Esophagus (tissue), 2 donors: ENCODE data around the gene CHIA. TPM values are rescaled to one million over a fixed set of nuclear protein-coding genes. Genes with fewer than 3 reads are reported as not detected.
"Not testable (repeated sequence)": the region's sequence is repeated elsewhere in the genome, so short reads cannot be mapped to it uniquely, and the experiment has no call there.

Source experiments
- H3K27ac ChIP-seq, 2 donors: one replicate each; pipeline ENCODE4 v1.5.1; 2013; ENCODE audit warnings: low read depth in 2 of 2, mild to moderate bottlenecking in 2 of 2, inconsistent platforms in 1 of 2, low read length in 1 of 2, moderate library complexity in 1 of 2
- H3K27me3 ChIP-seq, 2 donors: one replicate each; pipeline ENCODE4 v1.6.1; 2013; ENCODE audit warnings: low read length in 2 of 2, control low read depth in 1 of 2, mild to moderate bottlenecking in 1 of 2; ENCODE audit not compliant: insufficient read depth in 2 of 2, control insufficient read depth in 1 of 2
- H3K36me3 ChIP-seq, 2 donors: one replicate each; pipeline ENCODE4 v1.6.1; 2013; ENCODE audit warnings: low read length in 1 of 2; ENCODE audit not compliant: control insufficient read depth in 2 of 2, insufficient read depth in 2 of 2
- H3K4me1 ChIP-seq, 2 donors: one replicate each; pipeline ENCODE4 v1.6.1; 2013; ENCODE audit warnings: low read length in 1 of 2; ENCODE audit not compliant: control insufficient read depth in 2 of 2, insufficient read depth in 2 of 2
- H3K4me3 ChIP-seq, 2 donors: one replicate each; pipeline ENCODE4 v1.5.1; 2013; ENCODE audit warnings: low read length in 2 of 2, mild to moderate bottlenecking in 2 of 2, low read depth in 1 of 2, moderate library complexity in 1 of 2
- H3K9me3 ChIP-seq, 2 donors: one replicate each; pipeline ENCODE4 v1.6.1; 2013; ENCODE audit warnings: mild to moderate bottlenecking in 2 of 2, low read depth in 1 of 2, low read length in 1 of 2, moderate library complexity in 1 of 2; ENCODE audit not compliant: control insufficient read depth in 2 of 2, insufficient read depth in 1 of 2
- WGBS, 2 donors: extraction: QIAGEN DNeasy Blood & Tissue Kit; methylation state at CpG; one replicate each; pipeline ENCODE4 v1.1.7; 2013; 5-methylcytosine and 5-hydroxymethylcytosine counted together
- polyA plus RNA-seq, 2 donors: library from polyadenylated mRNA; stranded (reverse); fragments of 200-250 nt; gene quantifications; one replicate each; pipeline ENCODE4 v1.2.3, GENCODE V29; 2013
- donor health status: healthy with polysubstance abuse.
- donor health status: Bipolar disorder and iron deficiency.

The CHIA gene
- polyA plus RNA-seq, 2 donors, result 0.06 TPM; not detected in 1

DNA sequence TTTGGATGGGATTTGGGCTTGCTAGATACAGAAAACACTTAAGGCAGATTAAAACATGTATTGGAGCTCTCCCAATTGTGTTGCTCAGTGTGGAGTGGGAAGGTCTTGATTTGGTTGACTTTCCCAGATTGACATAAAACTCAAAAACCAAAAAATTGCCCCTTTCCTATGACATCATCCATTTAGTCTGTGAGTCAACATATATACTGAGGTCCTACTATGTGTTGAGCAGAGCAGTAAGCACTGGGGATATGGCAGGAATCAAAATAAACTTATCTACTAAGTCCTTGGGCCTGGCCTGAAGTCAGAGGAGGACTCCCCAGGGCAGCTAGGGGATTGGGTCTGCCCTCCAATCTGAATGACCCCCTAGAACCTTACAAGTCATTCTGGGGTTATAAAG is 61.0 kb downstream of the CHIA start:
- no peaks in the 10 kb centered on the region for H3K36me3 ChIP-seq
- no peak overlapping the region for H3K27ac ChIP-seq
- H3K4me3 ChIP-seq, result no peak overlapping the region
- peaks cover 0 to 2% of the 10 kb centered on the region in 2 donors for H3K4me1 ChIP-seq
- H3K9me3 ChIP-seq, result no peaks in the 10 kb centered on the region
- no peaks in the 10 kb centered on the region for H3K27me3 ChIP-seq

- Histone ChIP-seq H3K4me3 (no peak overlapping the region), H3K36me3 (no peaks in the 10 kb centered on the region), H3K9me3 (no peaks in the 10 kb centered on the region), H3K27me3 (no peaks in the 10 kb centered on the region), H3K27ac (no peak overlapping the region), H3K4me1 (no peaks in the 10 kb centered on the region)
These were observed 63.9 kb downstream of the CHIA start for GRCh38 chr1:111354584-111354983.

DNA sequence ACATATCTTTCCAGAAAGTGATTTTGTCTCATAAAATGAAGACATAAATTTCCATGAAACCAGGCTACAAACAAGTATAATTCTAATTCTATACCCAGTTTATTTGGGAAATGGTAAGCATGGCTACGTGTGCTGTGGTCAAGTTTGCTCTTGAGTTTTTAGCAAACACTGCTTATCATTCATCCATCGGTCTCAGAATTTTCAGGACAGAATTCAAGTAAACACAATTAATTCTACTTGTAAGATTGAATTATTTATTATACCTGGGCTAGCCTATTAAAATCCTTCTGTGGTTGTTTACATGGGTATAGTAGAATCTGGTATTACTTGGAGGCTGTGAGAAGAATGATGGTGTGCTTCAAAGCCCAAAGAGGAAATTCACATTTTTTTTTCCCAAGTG is 68.3 kb downstream of the CHIA start:
- H3K4me1 ChIP-seq, result no peaks in the 10 kb centered on the region
- no peak overlapping the region for H3K4me3 ChIP-seq
- no peak overlapping the region for H3K27ac ChIP-seq
- H3K9me3 ChIP-seq, result no peaks in the 10 kb centered on the region
- H3K36me3 ChIP-seq, result no peaks in the 10 kb centered on the region
- H3K27me3 ChIP-seq, result no peaks in the 10 kb centered on the region
- WGBS, 2 donors, result 77 to 84% methylated on average over 2 of the region's 2 CpGs

GRCh38 chr1:111359376-111359775 is 68.7 kb downstream of the CHIA start:
- Histone ChIP-seq H3K27ac (no peak overlapping the region), H3K36me3 (no peaks in the 10 kb centered on the region), H3K9me3 (no peaks in the 10 kb centered on the region), H3K4me1 (no peaks in the 10 kb centered on the region), H3K27me3 (no peaks in the 10 kb centered on the region), H3K4me3 (no peak overlapping the region)
- 94 to 98% methylated on average over 3 of the region's 3 CpGs for WGBS, 2 donors

DNA sequence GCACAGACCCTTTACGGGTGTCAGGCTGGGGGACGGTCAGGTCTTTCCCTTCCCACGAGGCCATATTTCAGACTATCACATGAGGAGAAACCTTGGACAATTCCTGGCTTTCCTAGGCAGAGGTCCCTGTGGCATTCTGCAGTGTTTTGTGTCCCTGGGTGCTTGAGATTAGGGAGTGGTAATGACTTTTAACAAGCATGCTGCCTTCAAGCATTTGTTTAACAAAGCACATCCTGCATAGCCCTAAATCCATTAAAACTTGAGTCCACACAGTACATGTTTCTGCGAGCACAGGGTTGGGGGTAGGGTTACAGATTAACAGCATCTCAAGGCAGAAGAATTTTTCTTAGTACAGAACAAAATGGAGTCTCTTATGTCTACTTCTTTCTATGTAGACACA is 69.6 kb downstream of the CHIA start:
- not testable (repeated sequence) for H3K27me3 ChIP-seq, H3K36me3 ChIP-seq, H3K9me3 ChIP-seq, H3K4me1 ChIP-seq, H3K4me3 ChIP-seq, H3K27ac ChIP-seq
- 44 to 66% methylated on average over 4 of the region's 4 CpGs for WGBS, 2 donors

GRCh38 chr1:111361761-111362160 is 71.1 kb downstream of the CHIA start:
- H3K9me3 ChIP-seq, result no peaks in the 10 kb centered on the region
- H3K4me1 ChIP-seq, result no peaks in the 10 kb centered on the region
- no peak overlapping the region for H3K4me3 ChIP-seq
- H3K27ac ChIP-seq, result no peak overlapping the region
- no peaks in the 10 kb centered on the region for H3K27me3 ChIP-seq
- no peaks in the 10 kb centered on the region for H3K36me3 ChIP-seq
- 85 to 88% methylated on average over 9 of the region's 9 CpGs for WGBS, 2 donors

DNA sequence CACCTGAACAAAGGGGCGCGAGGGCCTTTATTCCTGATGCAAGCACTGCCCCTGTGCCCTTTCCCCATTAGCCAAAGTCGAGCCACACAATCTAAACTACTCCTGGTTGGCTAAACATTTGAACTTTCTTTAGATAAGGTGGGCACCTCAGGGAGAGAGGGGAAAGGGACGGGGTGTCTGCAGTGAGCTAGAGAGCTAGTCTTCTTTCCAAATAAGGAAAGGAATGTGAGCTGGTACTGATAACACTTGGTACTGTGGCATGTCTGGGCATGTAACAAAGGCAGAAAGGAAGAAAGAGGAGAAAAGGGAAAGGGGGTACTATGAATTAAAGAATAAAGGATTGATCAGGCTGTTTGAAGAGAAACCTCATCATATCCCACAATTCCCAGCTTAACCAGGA is 74.0 kb downstream of the CHIA start:
- Histone ChIP-seq H3K27ac (no peak overlapping the region), H3K4me1 (no peaks in the 10 kb centered on the region), H3K27me3 (no peaks in the 10 kb centered on the region), H3K4me3 (no peak overlapping the region), H3K9me3 (no peaks in the 10 kb centered on the region), H3K36me3 (no peaks in the 10 kb centered on the region)
- WGBS, 2 donors, result 48 to 52% methylated on average over 4 of the region's 4 CpGs

- H3K4me3 ChIP-seq, result no peak overlapping the region
- WGBS, 2 donors, result 62 to 64% methylated on average over 1 of the region's 1 CpG
- H3K9me3 ChIP-seq, result no peaks in the 10 kb centered on the region
- no peaks in the 10 kb centered on the region for H3K36me3 ChIP-seq
- no peak overlapping the region for H3K27ac ChIP-seq
- H3K4me1 ChIP-seq, result no peaks in the 10 kb centered on the region
- H3K27me3 ChIP-seq, result no peaks in the 10 kb centered on the region
These were observed 75.6 kb downstream of the CHIA start for GRCh38 chr1:111366256-111366655.

DNA sequence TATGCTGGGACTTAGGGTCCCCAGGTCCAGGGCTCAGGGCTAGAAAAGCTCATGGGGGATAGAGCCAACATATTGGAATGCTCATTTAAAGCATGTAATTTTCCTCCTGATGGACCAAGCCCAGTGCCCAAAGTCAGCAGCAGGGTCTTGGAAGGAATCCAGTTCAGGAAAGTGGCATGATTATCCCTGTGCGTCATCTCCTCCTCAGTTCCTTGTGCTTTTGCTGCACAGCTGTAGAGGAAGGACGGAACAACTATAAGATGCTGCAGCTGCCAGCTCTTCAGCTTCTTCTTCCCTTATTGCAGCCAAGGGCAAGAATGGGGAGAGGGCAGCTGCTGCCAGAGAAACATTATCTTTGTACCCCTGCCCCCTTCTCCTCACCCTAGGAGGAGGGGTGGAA is 78.5 kb downstream of the CHIA start:
- no peaks in the 10 kb centered on the region for H3K27me3 ChIP-seq
- WGBS, 2 donors, result 76% methylated on average over 2 of the region's 2 CpGs
- H3K36me3 ChIP-seq, result no peaks in the 10 kb centered on the region
- H3K9me3 ChIP-seq, result no peaks in the 10 kb centered on the region
- no peaks in the 10 kb centered on the region for H3K4me1 ChIP-seq
- H3K27ac ChIP-seq, result no peak overlapping the region
- H3K4me3 ChIP-seq, result no peak overlapping the region

DNA sequence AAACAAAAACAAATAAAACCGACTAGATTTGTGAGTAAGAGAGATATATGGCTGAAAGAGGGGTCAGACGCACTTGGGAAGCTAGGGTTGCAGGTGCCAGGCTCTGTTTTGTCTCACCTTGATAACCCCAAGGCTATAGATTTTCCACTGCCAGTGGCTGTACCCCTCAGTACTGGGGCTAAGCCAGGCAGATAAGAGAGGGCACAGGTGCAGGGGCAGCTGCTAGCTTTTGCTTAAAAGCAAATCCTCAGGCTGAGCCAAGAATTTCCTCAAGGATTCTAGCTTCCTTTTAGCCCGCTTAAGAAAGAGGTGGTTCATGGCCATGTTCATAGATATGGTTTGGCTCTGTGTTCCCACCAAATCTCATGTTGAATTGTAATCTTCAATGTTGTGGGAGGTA is 79.0 kb downstream of the CHIA start:
- no peaks in the 10 kb centered on the region for H3K9me3 ChIP-seq
- 56 to 57% methylated on average over 3 of the region's 3 CpGs for WGBS, 2 donors
- H3K27ac ChIP-seq, result peak overlapping the region in 1 of 2 donors; percentile 0
- H3K4me1 ChIP-seq, result no peaks in the 10 kb centered on the region
- no peaks in the 10 kb centered on the region for H3K36me3 ChIP-seq
- H3K4me3 ChIP-seq, result no peak overlapping the region
- H3K27me3 ChIP-seq, result no peaks in the 10 kb centered on the region
